ENCODE data around the gene DEF6.

- TF ChIP-seq CTCF (IDR thresholded peaks at IDR 0.05; ENCODE audit: insufficient read depth, low read depth, low read length) (no peak), EZH2 (IDR thresholded peaks at IDR 0.05; ENCODE audit: insufficient read depth, low read length) (no peak)
Measured at GRCh38 chr6:35262596-35262995, 35.0 kb upstream of the DEF6 start.
